Activated B cell treated with CpG ODN at 0.5 μM for 24 hours (primary cell): ENCODE results near the gene HSF2BP. TPM values are rescaled to one million over a fixed set of nuclear protein-coding genes. Genes with fewer than 3 reads are reported as not detected.

ENCODE experiments used
- ATAC-seq: fragments of 200-7000 bp; cut with Tn5 transposase; one replicate; pipeline ENCODE4 v1.10.0; 2021; ENCODE audit warnings: low read depth, mild to moderate bottlenecking, moderate library complexity
- CTCF ChIA-PET: fragments of 350-600 bp; sonication (Branson Sonifier 250); formaldehyde crosslinking; loops from one replicate; lab custom pipeline; 2021; ENCODE audit warnings: antibody characterized with exemption; lab: Charles Lee
- POLR2A ChIA-PET: fragments of 350-600 bp; sonication (Branson Sonifier 250); formaldehyde crosslinking; loops from one replicate; lab custom pipeline; 2021; ENCODE audit warnings: antibody characterized with exemption; lab: Charles Lee
- DNase-seq: peaks from one replicate; pipeline ENCODE4 v3.0.0; 2022
- H3K27ac Mint-ChIP-seq: one replicate; pipeline ENCODE4 v1.8.0; 2020; ENCODE audit warnings: mixed read lengths
- H3K27me3 Mint-ChIP-seq: one replicate; pipeline ENCODE4 v1.8.0; 2021; ENCODE audit warnings: mixed read lengths
- H3K36me3 Mint-ChIP-seq: one replicate; pipeline ENCODE4 v1.8.0; 2021; ENCODE audit warnings: low read depth, mixed read lengths
- H3K4me1 Mint-ChIP-seq: one replicate; pipeline ENCODE4 v1.8.0; 2021; ENCODE audit warnings: mixed read lengths
- H3K4me3 Mint-ChIP-seq: one replicate; pipeline ENCODE4 v1.8.0; 2020; ENCODE audit warnings: mild to moderate bottlenecking, mixed read lengths
- H3K9me3 Mint-ChIP-seq: one replicate; pipeline ENCODE4 v1.8.0; 2020; ENCODE audit warnings: mixed read lengths
- intact Hi-C: fragments of 100-400 bp; cut with micrococcal nuclease; formaldehyde crosslinking; loops from one replicate; pipeline ENCODE4 v1.15.1; 2024
- total RNA-seq: library from RNA; stranded (reverse); gene quantifications from 2 replicates; pipeline ENCODE4 v1.2.3, GENCODE V29; 2022
- TF ChIP-seq, protein P1 (sequence below): fragments of 200-600 bp; IDR thresholded peaks from one replicate; pipeline ENCODE4 v1.8.0; 2022; ENCODE audit warnings: antibody characterized with exemption, mild to moderate bottlenecking

Gene HSF2BP
- total RNA-seq, 1 donor from 2014 or later = 0.58 TPM

DNA sequence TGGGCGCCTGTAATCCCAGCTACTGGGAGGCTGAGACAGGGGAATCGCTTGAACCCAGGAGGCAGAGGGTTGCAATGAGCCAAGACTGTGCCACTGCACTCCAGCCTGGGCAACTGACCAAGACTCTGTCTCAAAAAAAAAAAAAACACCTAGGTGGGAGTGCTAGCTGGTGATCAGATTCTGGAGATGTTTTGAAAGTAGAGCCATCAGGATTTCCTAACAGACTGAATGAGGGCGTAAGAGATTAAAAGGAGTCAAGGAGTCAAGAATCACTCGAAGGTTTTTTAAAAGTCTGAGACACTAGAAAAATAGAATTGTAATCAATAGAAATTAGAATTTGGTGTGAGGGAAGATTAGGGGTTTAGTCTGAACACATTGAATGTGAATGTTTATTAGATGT lies 73.8 kb downstream of the HSF2BP start:
- H3K27ac Mint-ChIP-seq = no peak overlapping the region
- POLR2A ChIA-PET = no interaction called here
- CTCF ChIA-PET = no interaction called here
- H3K4me1 Mint-ChIP-seq = no peaks in the 10 kb centered on the region
- no peak overlapping the region for H3K4me3 Mint-ChIP-seq
- DNase-seq (no peak), ATAC-seq (no peak)
- TF ChIP-seq, protein P1, sequence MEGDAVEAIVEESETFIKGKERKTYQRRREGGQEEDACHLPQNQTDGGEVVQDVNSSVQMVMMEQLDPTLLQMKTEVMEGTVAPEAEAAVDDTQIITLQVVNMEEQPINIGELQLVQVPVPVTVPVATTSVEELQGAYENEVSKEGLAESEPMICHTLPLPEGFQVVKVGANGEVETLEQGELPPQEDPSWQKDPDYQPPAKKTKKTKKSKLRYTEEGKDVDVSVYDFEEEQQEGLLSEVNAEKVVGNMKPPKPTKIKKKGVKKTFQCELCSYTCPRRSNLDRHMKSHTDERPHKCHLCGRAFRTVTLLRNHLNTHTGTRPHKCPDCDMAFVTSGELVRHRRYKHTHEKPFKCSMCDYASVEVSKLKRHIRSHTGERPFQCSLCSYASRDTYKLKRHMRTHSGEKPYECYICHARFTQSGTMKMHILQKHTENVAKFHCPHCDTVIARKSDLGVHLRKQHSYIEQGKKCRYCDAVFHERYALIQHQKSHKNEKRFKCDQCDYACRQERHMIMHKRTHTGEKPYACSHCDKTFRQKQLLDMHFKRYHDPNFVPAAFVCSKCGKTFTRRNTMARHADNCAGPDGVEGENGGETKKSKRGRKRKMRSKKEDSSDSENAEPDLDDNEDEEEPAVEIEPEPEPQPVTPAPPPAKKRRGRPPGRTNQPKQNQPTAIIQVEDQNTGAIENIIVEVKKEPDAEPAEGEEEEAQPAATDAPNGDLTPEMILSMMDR = no peak
- H3K27me3 Mint-ChIP-seq = peaks cover 6% of the 10 kb centered on the region
- H3K9me3 Mint-ChIP-seq = no peaks in the 10 kb centered on the region
- no peaks in the 10 kb centered on the region for H3K36me3 Mint-ChIP-seq
- intact Hi-C loops = no loop called here

DNA sequence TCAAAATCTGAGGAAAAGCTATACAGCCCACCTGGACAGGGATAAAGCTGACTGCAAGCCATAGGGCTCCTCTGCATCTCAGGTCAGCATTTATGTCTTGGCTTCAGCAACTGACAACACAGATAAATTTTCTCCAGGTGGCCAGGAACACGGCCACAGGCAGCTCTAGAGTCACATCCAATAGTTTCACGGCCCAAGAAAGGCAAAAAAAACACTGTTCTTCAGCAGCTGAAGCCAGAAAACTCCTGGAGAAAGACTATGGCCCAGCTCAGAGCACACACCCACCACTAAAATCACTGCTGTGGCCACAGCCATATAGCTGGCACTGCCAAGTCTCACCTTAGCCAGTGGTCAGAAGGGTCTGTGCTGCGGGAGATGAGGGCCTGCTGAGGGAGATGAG lies 77.8 kb downstream of the HSF2BP start:
- H3K9me3 Mint-ChIP-seq = no peaks in the 10 kb centered on the region
- no peak overlapping the region for H3K4me3 Mint-ChIP-seq
- POLR2A ChIA-PET = no interaction called here
- DNase-seq = no peak
- ATAC-seq = no peak
- H3K4me1 Mint-ChIP-seq = no peaks in the 10 kb centered on the region
- CTCF ChIA-PET = no interaction called here
- no peaks in the 10 kb centered on the region for H3K36me3 Mint-ChIP-seq
- H3K27me3 Mint-ChIP-seq = peaks cover 7% of the 10 kb centered on the region
- TF ChIP-seq, protein P1 = no peak
- no peak overlapping the region for H3K27ac Mint-ChIP-seq
- intact Hi-C loops = no loop called here

DNA sequence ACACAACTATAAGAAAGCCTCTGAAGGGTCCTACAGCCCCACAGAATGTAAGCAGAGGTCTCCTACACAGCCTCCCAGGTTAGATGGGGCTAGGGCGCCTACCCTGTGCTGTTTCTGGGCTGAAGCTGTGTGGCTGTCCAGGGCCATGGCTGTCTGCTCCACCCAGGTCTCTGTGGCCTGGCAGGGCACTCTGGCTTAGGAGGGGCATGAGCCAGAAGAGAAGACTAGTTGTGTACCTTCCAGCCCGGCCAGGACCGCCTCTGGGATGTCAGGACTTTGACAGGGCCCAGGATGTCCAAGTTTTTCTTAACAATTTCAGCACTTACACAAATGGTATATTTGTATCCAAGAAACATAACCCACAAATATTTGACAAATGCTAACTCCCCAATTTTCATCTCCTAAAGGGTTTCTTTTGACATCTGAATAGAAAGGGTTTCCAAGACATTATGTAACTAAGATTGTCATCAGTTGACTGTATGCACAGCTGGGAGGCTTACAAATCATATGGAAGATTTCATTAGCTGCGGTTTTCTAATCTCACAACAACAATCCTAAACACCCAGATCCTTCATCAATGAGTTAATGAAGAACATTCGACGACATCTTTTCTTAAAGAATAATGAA lies 80.5 kb downstream of the HSF2BP start:
- no peak overlapping the region for H3K4me3 Mint-ChIP-seq
- POLR2A ChIA-PET = no interaction called here
- CTCF ChIA-PET = no interaction called here
- TF ChIP-seq, protein P1 = no peak
- H3K9me3 Mint-ChIP-seq = no peaks in the 10 kb centered on the region
- no peaks in the 10 kb centered on the region for H3K4me1 Mint-ChIP-seq
- intact Hi-C loops = no loop called here
- H3K27ac Mint-ChIP-seq = no peak overlapping the region
- H3K27me3 Mint-ChIP-seq = peaks cover 12% of the 10 kb centered on the region
- DNase-seq = no peak
- no peaks in the 10 kb centered on the region for H3K36me3 Mint-ChIP-seq
- no peak for ATAC-seq

DNA sequence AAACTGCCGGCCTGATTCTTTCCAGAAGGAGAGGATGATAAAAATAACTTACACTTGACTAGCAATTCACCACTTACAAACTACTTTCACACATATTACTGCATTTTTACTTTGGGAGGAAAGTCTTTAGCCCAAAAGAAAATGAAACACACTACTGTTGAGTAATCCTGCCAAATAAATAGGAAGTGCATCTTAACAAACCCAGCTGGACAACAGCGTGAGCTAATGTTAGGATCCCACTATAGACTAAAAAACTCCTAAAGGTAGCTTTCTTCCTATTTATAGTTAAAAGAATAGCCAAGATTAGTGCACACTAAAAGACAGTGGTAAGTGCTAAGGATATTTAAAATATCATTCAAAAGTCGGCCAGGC lies 83.8 kb downstream of the HSF2BP start:
- Mint-ChIP-seq H3K4me3 (no peak overlapping the region), H3K27ac (no peak overlapping the region), H3K9me3 (no peaks in the 10 kb centered on the region), H3K36me3 (no peaks in the 10 kb centered on the region), H3K4me1 (no peaks in the 10 kb centered on the region), H3K27me3 (peaks cover 18% of the 10 kb centered on the region)
- ATAC-seq (no peak), DNase-seq (no peak)
- TF ChIP-seq, protein P1 = no peak
- POLR2A ChIA-PET = no interaction called here
- intact Hi-C loops = no loop called here
- CTCF ChIA-PET = no interaction called here

DNA sequence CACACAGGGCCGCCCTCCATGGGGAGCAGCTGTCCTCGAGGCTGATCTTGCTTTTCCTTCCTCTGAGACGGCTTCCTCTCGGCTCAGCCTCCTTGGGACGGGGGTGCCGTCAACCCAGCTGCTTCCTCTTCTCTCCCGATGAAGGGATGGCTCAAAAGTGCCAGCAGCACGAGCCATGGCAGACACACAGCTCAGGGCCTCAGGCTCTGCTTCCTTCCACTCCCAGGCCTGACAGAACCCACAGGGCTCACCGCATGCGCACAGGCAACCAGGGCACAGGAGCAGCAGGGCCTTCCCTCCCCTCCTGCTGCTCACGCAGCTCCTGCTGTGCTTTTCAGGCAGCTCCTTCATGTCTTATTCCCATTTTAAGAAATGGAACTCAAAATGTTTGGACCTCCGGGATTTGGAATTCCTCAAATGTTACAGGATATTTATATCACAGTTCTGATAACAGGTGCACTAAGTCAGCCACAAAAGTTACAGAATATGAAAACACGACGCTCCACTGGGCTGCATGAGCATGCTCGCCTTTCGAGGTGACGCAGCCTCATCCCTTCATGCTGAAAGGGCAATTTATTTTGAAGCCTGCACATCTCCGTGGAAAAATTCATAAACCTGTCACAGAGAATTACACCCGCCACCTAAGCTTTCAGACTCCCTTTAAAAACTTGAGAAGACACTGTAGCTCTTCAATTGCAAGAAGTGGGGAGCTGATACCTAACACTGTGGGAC lies 84.4 kb downstream of the HSF2BP start:
- Mint-ChIP-seq H3K27me3 (peaks cover 18% of the 10 kb centered on the region), H3K4me3 (no peak overlapping the region), H3K4me1 (no peaks in the 10 kb centered on the region), H3K27ac (no peak overlapping the region), H3K36me3 (no peaks in the 10 kb centered on the region), H3K9me3 (no peaks in the 10 kb centered on the region)
- ChIA-PET CTCF (no interaction called here), POLR2A (no interaction called here)
- intact Hi-C loops = no loop called here
- DNase-seq (no peak), ATAC-seq (no peak)
- TF ChIP-seq, protein P1 = no peak
